NCI-H82 treated with DMSO at 0.1 percent for 48 hours (cell line): Measurements from ENCODE around the gene PI4KA.

Experiments used
- DNase-seq: peaks from one replicate; lab custom pipeline; 2025; ENCODE audit not compliant: unreplicated experiment; lab: John Stamatoyannopoulos, UW

Gene PI4KA

DNA sequence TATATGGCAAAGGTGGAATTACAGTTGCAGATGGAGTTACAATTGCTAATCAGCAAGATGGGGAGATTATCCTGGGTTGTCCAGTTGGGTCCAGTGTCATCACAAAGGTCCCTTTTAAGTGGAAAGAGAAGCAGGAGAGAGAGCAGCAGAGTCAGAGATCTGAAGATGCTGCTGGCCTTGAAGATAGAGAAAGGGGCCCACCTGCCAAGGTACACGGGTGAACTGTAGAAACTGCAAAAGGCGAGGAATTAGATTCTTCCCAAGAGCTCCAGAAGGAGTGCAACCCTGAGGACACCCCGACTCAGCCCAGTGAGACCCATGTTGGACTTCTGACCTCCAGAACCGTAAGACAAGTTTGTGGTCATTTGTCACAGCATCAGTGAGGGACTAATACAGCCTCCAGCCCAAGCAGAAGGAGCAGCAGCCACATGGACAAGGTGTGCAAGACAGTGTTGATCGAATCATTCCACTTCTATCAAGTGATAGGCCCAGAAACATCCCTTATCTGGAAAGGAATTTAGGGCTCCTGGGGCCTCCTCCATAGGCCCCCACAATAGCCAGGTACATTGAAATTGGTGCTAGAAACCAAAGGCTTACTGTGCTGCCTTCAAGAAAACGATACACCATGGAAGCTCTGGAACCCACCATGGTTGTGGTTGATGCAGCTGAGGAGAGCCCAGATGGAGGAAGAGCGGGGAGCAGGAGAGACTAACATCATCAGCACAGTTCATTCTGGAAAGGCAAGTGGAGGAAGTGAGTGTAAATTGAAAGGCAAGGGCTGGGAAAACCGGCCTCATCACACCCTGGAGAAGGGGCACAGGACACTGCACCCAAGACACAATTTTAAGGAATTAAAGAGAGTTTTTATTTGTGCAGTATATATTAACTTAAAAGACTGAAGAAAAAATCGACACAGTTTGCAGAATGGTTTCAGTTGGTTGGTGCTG lies 23.5 kb upstream of the PI4KA start:
- no peak for DNase-seq

DNA sequence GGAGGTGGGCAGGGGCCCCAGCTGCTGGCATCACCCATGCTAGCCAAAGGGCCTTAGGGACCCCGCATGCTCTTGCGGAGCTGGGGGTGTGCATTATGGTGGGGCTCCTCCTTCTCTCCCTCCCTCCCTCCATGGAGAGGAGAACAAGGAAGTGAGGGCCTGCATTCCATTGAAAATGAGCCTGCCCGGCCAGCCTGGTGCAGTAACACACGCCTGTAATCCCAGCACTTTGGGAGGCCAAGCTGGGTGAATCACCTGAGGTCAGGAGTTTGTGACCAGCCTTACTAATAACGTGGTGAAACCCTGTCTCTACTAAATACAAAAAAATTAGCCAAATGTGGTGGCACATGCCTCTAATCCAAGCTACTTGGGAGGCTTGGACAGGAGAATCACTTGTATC lies 22.6 kb upstream of the PI4KA start:
- DNase-seq: no peak

DNA sequence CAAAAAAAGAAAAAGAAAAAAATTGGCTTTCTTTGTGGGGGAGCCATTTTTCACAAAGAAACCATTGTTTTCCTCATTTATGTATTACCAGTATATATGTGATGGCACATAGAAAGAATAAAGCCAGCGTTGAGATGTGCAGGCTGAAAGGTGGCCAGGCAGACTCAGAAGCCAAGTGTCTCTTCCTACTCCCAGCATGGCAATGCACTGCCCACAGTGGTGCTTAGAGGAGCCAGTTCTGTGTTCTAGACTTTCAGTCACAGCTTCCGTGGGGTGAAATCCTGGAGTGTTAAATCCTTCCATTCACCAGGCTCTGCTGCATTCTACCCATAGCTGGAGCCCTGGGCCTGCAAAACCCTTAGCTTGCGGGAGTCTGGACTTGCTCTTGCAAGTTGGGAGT lies 19.1 kb upstream of the PI4KA start:
- no peak for DNase-seq

DNA sequence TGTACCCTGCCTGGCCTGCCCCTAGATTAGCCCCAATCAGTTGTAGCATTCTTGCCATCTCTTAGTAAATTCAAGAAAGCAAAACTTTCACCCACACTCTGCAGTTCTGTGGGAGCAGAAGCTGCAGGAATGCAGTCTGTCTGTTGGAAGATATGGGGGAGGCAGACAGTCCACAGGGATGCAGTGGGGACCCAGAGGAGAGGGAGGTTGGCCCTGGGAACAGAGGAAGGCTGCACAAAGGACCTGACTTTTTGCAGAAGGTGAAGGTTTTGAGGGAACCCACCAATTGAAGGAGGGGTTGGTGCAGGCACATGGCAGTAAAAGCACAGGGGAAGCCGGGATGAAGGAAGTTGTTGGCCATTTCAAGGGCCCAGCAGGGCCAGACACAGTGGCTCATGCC lies 16.7 kb upstream of the PI4KA start:
- no peak for DNase-seq

DNA sequence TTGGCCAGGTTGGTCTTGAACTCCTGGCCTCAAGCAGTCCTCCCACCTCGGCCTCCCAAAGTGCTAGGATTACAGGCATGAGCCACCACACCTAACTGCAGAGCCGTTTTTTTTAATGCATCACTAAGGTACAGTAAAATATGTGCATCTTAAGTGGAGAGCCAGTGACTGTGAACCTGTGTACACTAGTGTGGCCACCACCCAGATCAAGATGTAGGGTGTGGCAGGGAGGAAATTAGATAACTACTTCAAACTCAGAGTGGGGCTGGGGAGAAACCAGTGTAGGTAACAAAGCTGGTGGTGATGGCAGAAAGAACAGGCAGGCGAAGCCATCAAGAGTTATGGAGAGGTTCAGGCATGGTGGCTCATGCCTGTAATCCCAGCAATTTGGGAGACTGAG lies 14.6 kb upstream of the PI4KA start:
- no peak for DNase-seq

DNA sequence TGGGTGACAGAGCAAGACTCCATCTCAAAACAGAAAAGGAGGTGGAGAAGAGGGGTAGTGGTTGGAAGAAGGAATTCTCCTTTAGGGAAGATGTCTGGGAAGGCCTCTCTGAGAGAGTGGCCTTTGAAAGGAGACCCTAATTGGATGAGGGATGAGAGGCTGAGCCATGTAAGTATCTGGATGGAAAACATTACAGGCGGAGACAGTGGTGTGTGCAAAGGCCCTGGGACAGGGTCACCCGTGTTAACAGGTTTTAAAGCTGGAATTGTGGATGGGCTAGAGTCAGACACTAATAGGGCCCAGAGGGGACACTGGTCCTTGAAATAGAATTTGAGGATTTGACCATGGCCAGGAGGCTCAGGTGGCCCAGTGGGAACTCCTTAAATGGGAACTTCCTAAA lies 10.6 kb upstream of the PI4KA start:
- DNase-seq: no peak

DNA sequence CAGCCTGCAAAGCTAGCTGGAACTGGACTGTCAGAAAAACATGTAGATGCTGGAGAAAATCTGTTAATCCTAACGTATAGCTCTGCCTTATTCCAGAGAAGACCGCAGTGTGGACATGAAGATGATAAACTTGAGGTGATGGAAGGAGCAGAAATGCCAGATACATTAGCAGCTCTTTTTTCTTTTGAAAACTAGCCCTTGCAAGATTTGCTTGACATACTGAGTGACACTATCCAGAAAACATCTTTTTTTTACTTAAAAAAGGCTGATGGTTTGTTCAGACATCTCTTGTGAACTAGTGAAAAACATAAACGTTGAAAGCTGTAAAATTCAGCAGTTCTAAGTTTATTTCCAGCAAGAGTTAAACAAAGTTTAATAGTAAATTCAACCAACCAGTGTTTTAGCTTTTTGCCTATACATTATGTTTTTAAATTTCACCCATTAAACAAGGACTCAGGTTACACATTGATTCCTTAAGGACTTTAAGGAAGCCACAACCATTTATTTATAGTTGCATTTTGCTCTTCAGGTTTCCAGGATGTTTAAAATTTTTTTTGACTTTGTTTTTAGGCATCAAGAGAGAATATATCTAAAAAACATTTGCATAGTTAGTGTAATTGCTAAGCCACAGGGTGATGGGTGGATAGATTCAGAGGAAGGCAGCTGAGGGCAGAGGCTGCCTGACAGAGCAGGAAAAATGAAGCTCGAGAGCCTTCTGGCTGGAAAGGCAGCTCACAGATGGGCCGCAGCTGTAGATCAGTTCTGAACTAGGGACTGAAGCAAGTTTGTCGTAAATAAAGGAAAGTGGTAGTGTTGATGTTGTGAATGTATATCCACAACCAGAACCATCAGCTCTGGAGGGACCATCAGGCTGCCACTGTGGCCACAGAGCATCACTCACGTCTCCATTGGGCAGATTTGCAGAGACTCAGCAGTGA lies 9.7 kb upstream of the PI4KA start:
- DNase-seq: no peak

DNA sequence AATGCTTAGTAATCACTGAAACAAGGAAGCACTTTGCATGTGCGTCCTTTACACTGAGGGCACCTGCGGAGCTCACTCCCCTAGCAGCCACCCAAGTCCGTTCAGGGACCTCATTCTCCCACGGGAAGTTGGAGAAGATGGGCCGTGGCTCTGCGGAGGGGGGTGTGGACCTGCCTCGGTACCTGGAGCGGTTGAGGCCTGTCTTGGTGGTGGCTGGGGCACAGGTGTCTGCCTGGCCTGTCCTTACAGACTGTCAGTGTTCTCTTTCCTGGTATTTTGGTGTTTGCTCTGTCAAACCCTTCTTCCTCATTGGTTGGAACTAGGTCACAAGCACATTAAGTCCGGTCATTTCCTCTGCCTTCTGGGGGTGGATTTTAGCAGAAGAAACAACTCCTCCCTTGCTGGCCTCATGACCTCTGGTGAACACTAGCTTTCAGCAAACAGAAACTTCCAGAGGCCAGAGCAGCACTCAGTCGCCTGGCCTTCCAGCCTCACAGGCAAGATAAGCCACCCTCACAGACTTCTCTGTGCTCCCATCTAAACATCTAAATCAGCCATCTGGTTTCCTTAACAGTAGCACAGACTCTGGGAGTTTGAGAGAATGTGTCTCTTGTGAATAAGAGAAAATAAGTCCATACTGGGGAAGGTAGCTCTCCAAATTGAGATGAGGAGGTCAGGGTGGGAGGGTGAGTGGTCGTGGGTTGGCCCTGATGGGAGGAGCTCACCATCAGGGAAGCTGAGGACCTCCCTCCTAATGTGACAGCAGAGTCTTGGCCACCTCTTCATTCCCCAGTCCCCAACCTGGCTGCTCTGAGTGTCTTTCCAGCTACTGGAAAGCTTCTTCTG lies 8.8 kb upstream of the PI4KA start:
- no peak for DNase-seq

DNA sequence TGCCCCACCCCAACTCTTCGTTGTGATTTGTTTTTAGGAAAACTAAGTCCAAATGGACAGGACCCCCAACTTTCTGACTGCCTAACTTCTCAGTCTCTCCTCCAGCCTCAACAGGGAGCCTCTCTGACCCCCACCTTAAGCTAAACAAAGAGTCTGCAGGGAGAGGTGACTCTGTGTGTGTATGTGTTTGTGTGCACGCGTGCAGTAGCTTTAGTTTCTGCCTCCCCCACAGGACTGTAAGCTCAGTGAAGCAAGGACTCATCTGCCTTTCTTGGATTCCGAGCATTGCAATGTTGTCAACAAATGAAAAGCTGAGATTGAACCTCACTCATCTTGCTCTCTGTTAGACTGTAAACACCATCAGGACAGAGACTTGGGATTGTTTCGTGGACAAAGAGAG lies 8.1 kb upstream of the PI4KA start:
- DNase-seq: no peak

DNA sequence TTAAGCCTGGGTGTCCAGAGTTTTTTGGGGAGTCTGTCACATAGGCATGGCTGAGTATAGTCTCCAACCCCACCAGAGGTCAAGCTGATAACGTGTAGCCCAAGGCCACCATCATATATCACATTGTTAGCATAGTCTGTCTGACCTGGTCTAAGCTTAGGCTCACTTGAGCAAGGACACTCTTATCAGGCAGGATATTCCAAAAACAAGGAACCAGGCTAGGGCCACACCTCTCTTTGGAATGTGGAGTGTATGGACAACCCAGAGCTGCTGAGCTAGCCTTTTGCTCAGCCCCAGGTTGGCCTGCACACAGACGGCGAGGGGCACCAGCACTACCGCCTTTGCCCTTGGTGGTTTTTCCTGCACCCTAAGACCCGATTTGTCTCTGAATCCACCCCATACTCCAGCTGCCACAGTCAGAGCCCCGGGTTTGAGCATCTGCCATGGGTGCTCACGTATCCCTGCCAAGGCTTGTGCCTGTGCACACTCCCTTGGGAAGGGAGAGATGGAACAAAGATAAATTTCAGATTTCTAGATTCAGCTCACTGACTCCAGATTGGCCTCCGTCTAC lies 7.3 kb upstream of the PI4KA start:
- DNase-seq: no peak

DNA sequence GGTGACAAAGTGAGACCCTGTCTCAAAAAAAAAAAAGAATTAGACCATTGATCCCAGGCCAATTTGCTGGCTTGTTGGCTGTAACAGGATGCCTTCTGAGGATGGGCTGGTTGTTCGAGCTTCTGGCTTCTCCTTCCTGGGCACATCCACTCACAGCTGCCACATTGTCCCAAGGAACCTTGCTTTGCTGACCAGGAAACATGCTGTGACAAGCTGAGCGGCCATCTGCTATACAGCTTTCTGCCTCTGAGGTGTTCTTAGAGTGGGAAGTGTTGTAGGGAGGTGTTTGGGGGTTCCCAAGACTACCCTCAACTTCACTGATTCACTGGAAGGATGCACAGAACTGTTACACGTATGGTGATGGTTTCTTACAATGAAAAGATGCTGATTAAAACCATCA lies 6.7 kb upstream of the PI4KA start:
- no peak for DNase-seq

DNA sequence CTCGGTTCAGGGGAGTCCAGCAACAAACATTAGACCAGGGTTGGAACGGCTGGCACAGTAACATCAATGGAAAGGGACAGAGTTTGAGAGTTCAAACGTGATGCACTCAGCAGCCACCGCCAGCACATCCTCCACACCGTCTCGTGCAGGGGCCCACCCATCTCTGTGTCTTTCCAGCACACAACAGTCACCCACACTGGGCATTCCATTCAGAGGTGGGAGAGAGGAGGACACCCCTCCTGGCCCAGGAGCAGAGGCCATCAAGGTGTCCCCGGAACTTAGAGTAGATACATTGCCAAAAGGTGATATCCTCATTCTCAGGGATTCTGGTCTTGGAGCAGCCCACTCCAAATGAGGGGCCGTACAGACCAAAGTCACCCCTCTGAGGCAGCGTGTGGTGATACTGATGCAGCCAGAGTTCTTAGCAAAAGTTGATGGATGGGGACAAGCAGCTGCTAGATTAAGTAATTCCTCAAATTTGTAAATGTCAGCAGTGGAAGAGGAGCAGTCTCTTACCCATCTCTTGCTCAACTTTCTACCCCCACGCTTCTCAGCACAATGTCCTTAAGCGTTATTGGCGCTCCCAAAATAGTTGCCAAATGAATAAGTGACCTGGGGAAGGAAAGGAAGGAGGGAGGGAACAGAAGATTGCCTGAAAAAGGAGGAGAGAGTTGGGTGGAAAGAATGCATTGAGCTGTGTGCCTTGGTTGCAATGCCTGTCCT lies 5.7 kb upstream of the PI4KA start:
- no peak for DNase-seq

DNA sequence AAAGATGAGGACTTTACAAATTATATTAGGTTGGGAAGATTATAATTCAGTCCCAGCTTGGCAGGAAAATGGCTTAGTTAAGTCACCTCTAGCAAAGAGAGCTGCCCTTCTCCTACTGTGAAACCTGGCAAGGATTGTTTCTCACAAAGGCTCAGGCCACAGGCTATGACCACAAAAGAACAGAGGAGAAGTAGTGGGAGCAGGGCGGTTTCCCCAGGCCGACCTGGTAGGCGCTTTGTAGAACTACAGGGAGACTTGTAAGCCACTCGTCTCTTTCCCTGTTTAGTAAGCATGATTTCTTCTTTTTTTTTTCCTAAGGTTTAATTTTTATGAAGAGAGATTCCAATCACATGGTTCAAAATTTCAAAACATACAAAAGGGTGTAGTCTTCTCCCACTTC lies 4.8 kb upstream of the PI4KA start:
- no peak for DNase-seq

DNA sequence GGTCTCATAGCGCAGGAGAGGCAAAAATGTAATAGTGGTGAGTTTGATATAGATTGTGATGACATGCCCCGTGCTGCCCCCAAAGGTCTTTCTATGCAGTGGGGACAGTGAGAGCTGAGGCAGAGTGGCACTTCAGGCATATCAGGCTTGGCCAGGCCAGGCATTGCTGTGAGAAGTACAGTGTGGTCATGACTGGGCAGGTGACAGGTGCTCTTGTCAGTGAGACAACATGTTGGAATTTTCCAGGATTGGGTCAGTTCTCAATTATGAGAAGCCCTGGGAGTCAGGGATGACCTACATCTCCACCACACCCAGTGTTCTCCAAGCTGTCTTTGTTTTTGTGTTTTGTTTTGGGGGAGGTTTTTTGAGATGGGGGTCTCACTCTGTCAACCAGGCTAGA lies 3.9 kb upstream of the PI4KA start:
- no peak for DNase-seq

DNA sequence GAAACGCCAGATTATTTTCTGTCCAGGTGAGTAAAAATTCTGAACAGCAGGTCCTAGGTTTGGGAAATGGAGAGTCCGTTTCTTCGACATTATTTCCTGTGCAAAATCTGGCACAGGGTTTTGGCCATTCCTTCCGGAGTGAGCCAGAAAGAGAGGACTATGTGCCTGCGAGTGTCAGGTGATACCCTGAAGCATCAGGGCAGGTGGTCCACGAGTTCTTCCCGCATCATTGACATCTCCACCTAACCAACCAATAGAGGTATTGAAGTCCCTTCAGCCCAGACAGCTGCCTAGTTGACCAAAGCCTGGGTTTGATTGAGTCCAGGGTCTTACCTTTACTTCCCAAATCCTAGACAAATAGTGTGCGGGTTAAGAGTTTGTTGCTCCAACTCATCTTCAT lies 1.0 kb upstream of the PI4KA start:
- no peak for DNase-seq

DNA sequence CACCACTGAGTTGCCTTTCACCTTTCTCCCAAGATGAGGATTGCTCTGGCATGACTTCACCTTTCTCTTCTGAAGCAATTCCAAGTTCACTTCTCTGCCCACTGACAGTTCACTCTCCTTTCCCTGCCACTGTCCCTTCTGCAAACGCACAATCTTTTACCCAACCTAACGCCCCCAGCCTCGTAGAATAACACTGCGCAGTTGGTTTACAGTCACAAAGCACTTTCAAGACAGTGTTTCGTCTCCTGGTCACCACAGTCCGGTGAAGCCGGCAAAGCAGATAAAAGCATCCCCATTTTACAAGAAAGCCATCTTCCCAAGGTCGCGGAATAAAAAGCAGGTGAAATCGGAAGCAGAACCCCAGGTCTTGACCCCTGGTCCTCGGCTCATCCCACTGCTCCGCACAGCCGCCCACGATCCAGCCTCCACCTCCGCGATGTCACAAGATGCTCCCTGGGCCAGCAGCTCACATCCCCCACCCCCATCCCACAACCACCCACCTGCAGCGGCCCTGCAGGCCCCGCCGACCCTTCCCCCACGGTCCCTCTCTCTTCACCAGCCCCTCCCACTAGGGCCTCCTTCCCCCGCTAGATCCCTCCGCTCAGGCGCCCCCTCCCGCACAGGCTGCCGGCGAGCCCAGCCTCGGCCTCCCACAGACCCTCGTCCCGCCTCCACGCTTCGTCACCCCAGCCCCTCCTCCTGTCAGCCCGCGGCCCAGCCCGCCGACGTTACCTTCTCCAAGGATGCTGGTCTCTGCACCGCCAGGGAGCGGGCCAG lies 585 bp downstream of the PI4KA start:
- peak; percentile 70 for DNase-seq

DNA sequence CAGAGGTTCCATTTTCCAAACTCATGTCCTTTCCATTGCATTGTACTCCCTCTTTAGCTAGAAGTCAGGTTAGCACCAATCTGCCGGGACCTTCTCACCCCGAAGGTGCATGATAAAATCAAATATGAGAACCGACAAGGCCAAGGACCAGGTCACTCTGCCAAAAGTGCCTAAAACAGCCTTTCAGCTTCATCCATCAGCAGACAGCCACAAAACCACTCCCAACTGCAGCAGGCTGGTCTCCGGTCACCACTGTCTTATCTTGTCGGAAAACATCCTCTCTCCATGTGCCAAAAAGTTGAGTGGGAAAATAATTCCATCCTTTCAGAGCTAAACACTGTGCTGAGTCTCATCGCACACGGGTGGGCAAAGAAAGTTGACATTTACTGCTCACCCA lies 1.4 kb downstream of the PI4KA start:
- no peak for DNase-seq

DNA sequence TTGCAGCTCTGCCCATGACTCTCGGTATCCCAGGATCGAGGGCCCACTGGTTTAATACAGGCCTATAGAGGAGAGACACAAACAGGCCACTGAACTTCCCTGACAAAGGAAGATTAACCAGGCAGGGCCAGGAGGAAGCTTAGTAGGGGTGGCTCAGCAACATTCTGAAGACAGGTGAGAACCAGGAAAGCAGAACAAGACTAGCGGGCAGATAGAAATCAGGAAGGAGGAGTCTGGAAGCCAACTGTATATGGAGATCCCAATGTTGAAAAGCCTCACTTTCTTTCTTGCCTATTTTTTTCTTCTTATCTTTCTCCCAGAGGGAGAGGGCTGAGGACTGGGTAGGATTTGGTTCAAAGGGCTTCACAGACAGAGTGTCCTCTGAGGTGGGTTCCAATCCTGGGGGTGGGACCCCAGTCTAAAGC lies 5.4 kb downstream of the PI4KA start:
- no peak for DNase-seq

DNA sequence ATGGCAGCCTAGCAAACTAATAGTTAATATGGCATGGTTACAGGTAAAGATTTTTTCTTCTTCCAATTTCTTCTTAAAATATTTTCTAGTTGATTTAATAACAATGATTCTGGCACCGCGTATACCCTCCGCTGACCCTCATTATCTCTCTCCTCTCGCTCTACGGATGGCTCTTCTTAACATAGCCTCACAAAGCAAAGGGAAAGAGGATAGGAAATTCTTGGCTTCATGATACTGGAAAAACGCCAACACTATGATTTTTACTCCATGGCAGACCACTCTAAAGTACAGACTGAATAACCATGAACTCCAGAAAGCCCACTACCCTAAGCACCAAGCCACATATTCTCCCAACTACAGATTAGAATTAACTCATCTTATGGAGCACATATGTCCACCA lies 6.1 kb downstream of the PI4KA start:
- no peak for DNase-seq
